GM10266 (cell line): ENCODE measurements around the gene ANXA8.
"Not testable (repeated sequence)": the region's sequence is repeated elsewhere in the genome, so short reads cannot be mapped to it uniquely, and the experiment has no call there.

Experiments
- DNase-seq: peaks from one replicate; pipeline ENCODE4 v3.0.0; 2012; ENCODE audit errors: extremely low spot score
- CTCF ChIP-seq: IDR thresholded peaks from 2 replicates; pipeline ENCODE4 v1.5.1; 2012; ENCODE audit warnings: mild to moderate bottlenecking, low read depth; ENCODE audit not compliant: control insufficient read depth, insufficient read depth; ENCODE audit errors: missing control alignments

Gene ANXA8

GRCh38 chr10:47462577-47463358 is 21.1 kb downstream of the ANXA8 start:
- DNase-seq, result not testable (repeated sequence)

DNA sequence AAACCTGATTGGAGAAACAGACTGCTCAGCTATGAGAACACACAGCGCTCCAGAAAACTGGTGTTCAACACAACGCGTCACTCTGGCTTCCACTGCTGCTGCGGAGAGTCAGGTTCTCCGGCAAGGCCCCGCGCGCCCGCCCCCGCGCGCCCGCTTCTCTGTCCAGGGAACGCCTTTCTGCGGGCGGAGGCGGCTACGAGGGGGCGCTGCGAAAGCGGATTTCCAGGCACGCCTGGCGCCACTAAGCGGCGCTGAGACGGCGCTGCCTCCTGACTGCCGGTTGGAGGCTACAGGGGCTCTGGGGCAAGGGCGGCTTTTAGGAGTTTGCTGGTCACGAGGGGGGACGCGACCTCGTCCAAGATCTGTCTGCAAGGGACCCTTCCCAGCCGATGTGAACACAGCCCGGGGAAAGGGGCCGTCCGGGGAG is 22.6 kb downstream of the ANXA8 start:
- not testable (repeated sequence) for DNase-seq

- no peak for TF ChIP-seq CTCF
Observed at GRCh38 chr10:47458466-47459154, 25.3 kb downstream of the ANXA8 start.

DNA sequence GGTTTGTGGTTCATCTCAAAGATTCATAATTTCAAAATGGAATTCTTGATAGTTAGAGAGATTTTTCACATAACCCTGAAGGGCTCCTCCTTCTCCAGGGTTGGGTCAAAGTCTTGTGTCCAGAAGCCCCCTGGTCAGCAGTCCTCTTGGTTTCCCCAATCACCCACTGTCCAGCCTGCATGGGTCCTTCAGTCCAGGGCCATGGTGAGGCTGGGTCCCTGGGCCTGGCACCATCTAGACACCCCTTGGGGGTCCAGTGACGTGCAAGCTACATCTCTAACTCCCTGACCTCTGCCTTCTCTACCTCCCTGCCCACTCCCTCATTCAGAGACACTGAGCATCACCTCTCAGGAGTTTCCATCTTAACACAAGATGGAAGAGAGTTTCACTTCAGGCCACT is 26.1 kb downstream of the ANXA8 start:
- no peak for TF ChIP-seq CTCF
- no peak for DNase-seq

More at GRCh38 chr10:47458466-47459154, 25.3 kb downstream of the ANXA8 start:
- DNase-seq, result no peak

DNA sequence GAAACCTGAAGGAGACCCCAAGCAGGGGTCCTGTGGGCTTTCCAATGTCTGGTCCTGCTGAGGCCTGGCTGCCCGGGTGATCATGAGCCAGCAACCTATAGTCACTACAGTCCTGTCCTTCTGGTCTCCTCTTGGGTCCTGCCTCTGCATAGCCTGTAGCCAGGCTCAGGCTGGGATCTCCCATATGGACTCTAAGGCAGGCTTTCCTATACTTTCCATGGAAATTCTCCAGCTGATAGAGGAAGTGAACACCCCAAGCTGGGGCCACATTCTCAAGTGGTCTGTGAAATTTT is 26.4 kb downstream of the ANXA8 start:
- no peak for TF ChIP-seq CTCF
- no peak for DNase-seq

DNA sequence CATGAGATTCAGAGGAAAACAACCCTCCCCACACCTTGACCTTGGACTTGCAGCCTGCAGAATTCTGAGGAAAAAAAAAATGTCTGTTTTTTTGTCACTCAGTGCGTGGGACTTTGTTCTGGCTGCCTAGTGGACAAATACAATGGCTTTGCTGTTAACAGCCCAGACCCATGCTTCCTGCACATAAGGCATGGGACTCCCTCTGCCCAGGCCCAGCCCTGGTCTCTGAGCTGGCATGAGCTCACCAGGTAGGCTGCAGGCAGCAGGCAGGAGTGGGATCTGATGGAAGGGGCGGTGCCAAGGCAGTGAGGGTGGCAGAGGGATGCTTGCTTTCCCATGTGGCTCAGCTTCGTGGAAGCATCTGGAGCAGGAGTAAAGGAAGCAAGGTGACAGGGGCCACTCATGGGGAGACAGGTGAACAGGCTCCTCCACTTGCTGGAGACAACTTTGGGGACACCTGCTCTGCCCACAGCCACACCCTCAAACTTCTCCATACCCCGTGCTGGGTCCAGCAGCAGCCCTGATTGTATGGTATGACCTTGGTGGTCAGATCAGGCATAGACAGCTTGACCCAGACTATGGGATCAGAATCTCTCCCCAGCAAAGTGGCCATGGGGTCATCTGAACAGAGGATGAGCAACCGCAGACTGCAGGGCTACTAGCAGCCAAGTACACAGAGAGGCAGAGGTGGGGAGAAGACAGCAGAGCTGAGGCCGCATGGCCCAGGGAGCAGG is 27.0 kb downstream of the ANXA8 start:
- no peak for TF ChIP-seq CTCF
- DNase-seq, result no peak

GRCh38 chr10:47456079-47456785 is 27.7 kb downstream of the ANXA8 start:
- DNase-seq, result no peak
- TF ChIP-seq CTCF, result no peak

DNA sequence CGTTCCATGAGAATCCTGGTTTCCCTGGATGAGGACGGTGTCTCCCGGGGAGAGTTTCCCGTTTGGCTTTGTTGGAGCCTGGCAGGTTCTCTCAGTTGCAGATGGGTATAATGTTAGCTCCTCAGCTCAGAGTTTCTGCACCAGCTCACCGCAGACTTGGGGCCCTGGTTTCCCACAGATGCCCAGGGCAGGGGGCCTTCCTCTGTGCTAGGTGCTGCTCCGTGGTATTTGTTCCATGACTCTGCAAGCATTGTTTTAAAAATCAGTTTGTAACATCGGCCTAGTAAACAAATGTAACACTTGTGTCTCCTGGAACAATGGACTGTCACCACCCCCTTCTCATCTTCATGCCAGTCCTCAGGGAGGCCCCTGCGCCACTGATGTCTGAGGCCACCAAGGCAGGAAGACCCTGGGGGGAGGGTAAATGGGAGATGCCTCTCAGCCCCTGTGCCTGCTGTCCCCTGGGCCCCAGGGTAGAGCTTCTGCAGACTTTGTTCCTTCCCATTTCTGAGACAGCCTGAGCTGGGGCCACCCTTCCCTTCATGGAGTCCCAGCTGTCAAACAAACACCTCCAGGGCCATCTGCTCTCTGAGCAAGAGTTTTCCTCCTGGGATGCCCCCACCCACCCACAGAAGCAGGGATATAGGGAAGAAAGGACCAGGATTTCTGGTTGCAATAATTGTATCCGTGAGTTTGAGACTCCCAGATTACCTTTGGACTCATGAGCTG is 28.4 kb downstream of the ANXA8 start:
- not testable (repeated sequence) for DNase-seq
